Lower leg skin (tissue), 3 donors: ENCODE data around the gene HOXA1.

Experiments used
- POLR2A ChIP-seq, 2 donors: fragments of 450-650 bp; IDR thresholded peaks; one replicate each; pipeline ENCODE4 v1.6.1; 2016 to 2017; ENCODE audit warnings: antibody characterized with exemption in 2 of 2, mild to moderate bottlenecking in 1 of 2, moderate library complexity in 1 of 2
- TF ChIP-seq, protein P1 (sequence below), 3 donors: fragments of 450-650 bp; IDR thresholded peaks; one replicate each; pipeline ENCODE4 v1.5.1; 2016; ENCODE audit warnings: antibody characterized with exemption in 3 of 3, mild to moderate bottlenecking in 3 of 3, moderate library complexity in 2 of 3

DNA sequence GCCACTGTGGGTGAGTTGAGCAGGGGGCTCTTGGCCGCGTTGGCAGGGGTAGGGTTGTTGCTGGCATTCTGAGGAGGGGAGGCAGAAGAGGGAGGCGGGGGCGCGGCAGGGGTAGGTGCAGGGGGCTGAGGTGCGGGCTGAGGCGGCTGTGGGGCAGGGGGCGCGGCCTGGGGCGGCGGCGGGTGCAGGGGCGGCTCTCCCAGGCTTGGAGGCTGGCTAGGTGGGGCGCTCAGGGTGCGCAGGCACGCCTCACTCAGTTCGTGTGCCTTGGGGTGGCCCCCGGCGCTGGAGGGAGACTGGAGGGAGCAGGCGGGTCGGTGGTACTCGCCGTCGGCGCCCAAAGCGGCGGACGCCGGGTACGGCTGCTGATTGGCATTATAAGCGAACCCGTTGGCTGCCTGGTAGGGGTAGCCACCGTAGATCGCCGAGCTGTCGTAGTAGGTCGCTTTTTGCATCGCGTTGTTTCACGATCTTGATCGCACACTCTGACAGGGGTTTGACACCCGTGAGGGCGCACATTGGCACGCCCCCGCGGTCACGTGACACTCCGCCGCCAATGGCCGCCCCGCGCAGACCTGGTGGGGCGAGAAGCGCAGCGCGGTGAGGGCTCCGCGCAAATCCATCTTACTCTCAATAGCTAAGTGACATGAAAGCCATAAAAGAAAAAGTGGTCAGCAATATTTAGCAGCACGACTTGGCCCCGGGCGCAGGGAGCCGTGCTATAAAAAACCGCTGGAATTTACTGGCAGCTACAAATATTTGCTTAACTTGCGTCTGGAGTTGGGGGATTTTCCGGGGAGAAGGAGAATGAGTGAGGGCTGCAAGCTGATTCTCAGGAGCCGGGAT lies 14.6 kb upstream of the HOXA1 start:
- TF ChIP-seq POLR2A (IDR thresholded peaks at IDR 0.05), result no peak
- TF ChIP-seq, protein P1, sequence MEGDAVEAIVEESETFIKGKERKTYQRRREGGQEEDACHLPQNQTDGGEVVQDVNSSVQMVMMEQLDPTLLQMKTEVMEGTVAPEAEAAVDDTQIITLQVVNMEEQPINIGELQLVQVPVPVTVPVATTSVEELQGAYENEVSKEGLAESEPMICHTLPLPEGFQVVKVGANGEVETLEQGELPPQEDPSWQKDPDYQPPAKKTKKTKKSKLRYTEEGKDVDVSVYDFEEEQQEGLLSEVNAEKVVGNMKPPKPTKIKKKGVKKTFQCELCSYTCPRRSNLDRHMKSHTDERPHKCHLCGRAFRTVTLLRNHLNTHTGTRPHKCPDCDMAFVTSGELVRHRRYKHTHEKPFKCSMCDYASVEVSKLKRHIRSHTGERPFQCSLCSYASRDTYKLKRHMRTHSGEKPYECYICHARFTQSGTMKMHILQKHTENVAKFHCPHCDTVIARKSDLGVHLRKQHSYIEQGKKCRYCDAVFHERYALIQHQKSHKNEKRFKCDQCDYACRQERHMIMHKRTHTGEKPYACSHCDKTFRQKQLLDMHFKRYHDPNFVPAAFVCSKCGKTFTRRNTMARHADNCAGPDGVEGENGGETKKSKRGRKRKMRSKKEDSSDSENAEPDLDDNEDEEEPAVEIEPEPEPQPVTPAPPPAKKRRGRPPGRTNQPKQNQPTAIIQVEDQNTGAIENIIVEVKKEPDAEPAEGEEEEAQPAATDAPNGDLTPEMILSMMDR (IDR thresholded peaks at IDR 0.05), result no peak
